Measurements from ENCODE around the gene ADAMTS12.
"Not testable (repeated sequence)": the region's sequence is repeated elsewhere in the genome, so short reads cannot be mapped to it uniquely, and the experiment has no call there.

ADAMTS12 gene

DNA sequence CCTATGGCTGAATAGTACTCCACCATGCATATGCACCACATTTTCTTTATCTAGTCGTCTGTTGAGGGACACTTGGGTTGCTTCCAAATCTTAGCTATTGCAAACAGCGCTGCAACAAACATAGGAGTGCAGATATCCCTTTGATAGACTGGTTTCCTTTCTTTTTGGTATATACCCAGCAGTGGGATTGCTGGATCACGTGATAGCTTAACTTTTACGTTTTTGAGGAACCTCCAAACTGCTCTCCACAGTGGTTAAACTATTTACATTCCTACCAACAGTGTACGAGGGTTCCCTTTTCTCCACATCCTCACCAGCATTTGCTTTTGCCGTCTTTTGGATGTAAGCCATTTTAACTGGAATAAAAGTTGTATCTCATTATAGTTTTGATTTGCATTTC lies 308.5 kb downstream of the ADAMTS12 start:
- DNase-seq (ENCODE audit: low read depth): no peak

DNA sequence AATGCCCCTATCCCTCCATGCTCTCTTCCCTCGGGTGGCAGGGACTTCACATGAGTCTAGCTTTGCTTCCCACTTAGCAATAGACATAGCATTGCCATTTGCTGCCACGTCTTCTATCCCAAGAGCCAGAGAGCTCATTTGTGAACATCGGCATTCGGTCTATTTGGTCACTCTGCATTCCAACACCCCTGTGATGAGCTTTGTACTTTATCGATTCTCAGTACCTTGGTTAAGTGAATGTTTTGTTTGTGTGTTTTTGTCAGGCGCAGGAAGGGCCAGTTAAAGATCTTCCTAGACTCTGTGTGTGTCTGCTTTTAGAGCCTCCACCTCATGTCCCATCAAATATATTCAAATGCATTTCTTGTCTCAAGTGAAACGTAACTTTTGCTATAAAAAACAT lies 309.4 kb downstream of the ADAMTS12 start:
- DNase-seq (ENCODE audit: low read depth): no peak

DNA sequence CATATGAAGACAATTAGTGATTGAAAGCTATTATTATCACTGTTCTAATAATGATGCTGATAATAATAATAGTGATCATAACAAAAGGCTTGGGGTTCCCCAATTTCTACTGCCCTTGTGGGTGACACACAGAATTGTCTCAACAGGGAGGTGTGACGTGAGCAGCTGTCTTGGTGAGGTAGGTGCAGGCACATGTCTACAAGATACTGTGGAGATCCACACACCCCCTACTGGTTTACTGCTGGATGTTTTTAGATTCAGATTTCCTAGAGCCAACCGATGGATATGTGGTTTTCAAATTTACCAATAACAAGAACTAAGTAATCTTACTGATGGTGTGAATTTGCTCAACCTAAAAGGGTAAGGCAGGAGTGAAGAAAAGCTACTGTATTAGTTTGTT lies 312.0 kb downstream of the ADAMTS12 start:
- DNase-seq (ENCODE audit: low read depth): no peak

DNA sequence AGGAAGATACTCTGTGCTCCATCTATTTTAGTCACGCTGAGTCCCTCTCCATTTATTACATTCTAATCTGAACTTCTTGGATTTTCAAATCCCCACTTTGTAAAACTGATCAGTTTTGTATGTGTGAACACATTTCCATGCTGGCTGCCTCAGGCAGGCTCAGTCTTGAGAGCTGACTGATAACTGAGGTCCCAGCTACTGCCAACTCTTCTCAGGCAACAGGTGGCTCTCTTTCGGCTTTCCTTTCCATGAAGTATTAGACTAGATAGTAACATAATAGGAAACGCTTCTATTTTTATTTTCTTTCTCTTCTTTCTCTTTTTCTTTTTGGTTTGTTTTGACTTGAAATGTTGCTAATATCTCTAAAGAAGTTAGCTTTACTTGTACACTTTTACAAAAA lies 312.6 kb downstream of the ADAMTS12 start:
- DNase-seq (ENCODE audit: low read depth): no peak

- no peak for DNase-seq (ENCODE audit: low read depth)
Measured at GRCh38 chr5:33576726-33577590, 314.8 kb downstream of the ADAMTS12 start.

GRCh38 chr5:33565324-33565723 lies 326.5 kb downstream of the ADAMTS12 start:
- DNase-seq (ENCODE audit: low read depth): no peak

GRCh38 chr5:33563983-33564908 lies 327.5 kb downstream of the ADAMTS12 start:
- no peak for DNase-seq (ENCODE audit: low read depth)

DNA sequence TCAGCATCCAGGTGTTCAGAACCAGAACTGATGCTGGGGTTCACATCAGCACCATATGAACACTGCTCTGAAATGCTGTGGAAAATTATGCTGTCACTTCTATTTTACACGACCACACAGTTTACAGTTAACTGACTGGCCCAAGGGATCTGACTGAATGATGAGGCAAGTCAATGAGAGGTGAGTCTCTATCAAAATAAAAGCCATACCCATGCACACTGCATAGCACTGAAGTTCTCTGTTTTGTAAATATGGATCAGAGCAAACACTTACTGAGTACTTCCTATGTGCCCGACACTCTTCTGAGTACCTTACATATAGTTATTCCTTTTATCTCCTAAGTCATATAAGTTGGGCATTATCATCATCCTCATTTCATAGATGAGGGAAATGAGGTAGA lies 328.3 kb downstream of the ADAMTS12 start:
- no peak for DNase-seq (ENCODE audit: low read depth)

DNA sequence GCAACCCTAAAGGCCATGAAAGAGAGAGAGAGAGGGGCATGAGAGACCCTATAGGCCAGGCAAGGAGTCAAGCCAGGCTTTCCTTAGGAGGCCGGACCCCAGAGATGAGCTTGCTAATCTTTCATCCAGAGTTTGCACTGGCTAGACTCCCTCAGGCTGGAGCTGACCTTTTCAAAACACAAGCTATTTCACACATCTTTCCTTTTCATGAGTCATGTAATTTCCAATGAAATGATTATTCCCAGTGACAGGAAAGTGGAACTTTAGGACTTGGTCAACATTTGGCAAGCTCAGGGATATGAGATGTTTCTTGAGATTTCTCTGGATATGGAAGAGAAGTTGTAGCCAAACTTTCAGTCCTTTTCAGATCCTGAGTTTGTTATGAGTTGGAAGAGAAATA lies 333.3 kb downstream of the ADAMTS12 start:
- DNase-seq (ENCODE audit: low read depth): no peak

GRCh38 chr5:33557605-33558004 lies 334.2 kb downstream of the ADAMTS12 start:
- no peak for DNase-seq (ENCODE audit: low read depth)

DNA sequence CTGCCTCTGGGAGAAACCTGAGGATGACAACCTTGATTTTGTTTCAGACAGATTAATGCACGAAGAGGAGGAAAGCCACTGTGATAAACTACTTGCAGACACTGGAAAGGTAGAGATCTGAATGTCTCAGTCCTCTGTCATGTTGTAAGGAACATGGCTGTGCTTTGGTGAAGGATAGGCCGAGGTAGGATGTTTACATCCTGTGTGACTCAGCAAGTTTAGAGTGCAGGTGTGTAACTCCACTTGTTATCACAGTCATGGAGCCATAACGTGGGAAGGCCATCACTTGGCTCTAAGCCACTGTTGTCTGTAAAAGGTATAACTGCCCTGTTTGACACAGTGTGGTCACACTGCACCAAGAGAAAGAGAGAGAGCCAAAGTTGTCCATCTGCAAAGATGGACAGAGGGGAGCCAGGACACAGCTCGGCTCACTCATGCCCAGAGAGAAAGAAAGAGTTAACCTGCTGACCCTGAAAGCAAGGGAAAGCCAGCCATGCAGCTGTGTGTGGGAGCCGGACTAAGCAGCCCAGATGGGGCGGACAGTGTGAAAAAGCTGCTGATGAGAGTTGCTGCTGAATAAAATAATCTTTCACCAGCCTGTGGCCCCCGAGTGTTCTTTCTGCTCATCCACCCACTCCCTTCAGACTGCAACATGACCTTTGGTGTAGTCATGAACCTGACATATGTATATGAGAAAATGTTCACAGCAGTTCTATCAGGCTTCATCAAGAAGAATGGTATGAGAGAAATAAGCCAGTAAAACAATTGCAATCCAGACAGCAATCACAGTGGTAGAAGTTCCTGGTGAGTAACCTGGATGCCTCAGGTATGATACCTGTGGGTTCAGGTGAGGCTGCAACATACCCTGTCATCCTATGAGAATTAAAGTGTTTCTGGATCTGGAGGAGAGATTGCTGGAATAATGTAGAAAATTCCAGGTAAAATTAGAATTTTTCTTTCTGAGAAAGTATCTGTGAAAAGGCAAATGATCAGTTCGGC lies 335.2 kb downstream of the ADAMTS12 start:
- no peak for DNase-seq (ENCODE audit: low read depth)

GRCh38 chr5:33549982-33550567 lies 341.7 kb downstream of the ADAMTS12 start:
- no peak for DNase-seq (ENCODE audit: low read depth)

DNA sequence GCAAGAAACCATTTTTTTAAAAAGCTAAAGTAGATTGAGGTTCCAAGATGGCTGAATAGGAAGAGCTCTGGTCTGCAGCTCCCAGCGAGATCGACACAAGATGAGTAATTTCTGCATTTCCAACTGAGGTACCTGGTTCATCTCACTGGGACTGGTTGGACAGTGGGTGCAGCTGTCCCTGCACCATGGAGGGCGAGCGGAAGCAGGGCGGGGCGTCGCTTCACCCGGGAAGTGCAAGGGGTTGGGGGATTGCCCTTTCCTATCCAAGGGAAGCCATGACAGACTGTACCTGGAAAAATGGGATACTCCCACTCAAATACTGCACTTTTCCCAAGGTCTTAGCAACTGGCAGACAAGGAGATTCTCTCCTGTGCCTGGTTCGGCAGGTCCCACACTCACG lies 352.0 kb downstream of the ADAMTS12 start:
- DNase-seq (ENCODE audit: low read depth): not testable (repeated sequence)

DNA sequence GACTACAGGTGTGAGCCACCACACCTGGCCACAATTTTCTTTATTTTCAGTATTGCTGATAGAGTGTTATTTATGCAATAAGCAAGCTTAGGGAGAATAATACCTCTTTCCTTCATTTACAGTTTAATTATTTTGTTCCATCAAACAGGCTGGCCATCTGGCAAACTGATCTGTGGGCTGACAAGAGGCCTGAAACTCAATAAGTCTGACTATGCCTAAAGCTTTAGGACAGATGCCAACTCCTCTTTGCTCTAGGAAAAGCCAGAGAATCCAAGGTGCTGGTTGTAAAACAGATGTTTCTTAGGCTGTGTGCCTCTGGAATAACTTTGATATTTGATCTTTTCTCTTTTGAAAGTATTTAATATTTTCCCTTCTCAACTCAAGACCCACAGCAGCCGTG lies 352.6 kb downstream of the ADAMTS12 start:
- no peak for DNase-seq (ENCODE audit: low read depth)

- no peak for DNase-seq (ENCODE audit: low read depth)
Measured at GRCh38 chr5:33538201-33538600, 353.6 kb downstream of the ADAMTS12 start.

GRCh38 chr5:33537240-33537639 lies 354.6 kb downstream of the ADAMTS12 start:
- no peak for DNase-seq (ENCODE audit: low read depth)

- no peak for DNase-seq (ENCODE audit: low read depth)
Measured at GRCh38 chr5:33536802-33537201, 355.0 kb downstream of the ADAMTS12 start.

DNA sequence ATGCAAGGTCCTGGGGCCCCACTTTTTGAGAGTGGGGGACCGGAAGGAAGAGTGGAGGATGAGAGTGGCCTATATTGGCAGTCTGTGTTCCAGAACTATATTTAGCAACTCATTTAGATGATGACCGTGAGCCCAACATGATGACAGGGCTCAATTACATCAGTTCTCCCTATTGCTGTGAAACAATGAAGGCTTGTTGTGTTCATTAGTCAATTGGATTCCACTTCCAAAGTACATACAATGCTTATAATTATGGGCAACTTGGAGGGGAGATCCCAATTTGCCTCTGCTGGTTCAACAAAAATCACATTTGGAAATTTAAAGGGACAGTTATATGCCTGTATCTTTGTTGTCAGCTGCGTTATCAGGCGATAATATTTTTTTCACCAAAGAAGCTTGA lies 360.0 kb downstream of the ADAMTS12 start:
- no peak for DNase-seq (ENCODE audit: low read depth)

- no peak for DNase-seq (ENCODE audit: low read depth)
Measured at GRCh38 chr5:33531037-33531298, 360.8 kb downstream of the ADAMTS12 start.

- DNase-seq (ENCODE audit: low read depth): no peak
Measured at GRCh38 chr5:33530183-33531036, 361.4 kb downstream of the ADAMTS12 start.

- DNase-seq (ENCODE audit: low read depth): no peak
Measured at GRCh38 chr5:33527696-33528095, 364.1 kb downstream of the ADAMTS12 start.

Data from non-pigmented ciliary epithelial cell (primary cell).